Naive thymus-derived CD8-positive, alpha-beta T cell (primary cell): ENCODE measurements around the gene WAC. TPM values are rescaled to one million over a fixed set of nuclear protein-coding genes. Genes with fewer than 3 reads are reported as not detected.
"Not testable (repeated sequence)": the region's sequence is repeated elsewhere in the genome, so short reads cannot be mapped to it uniquely, and the experiment has no call there.

Source experiments
- ATAC-seq, 2 donors: fragments of 150-1000 bp; cut with Tn5 transposase in 1 of 2; sonication (Bioruptor Pico), chemical (Tn5 transposase) in 1 of 2; 1 replicate in 1 of 2; 2 replicates in 1 of 2; pipeline ENCODE4 v1.10.0; 2021; ENCODE audit warnings: mild to moderate bottlenecking in 2 of 2, moderate library complexity in 2 of 2
- POLR2A ChIA-PET: fragments of 350-600 bp; sonication (Branson Sonifier 250); formaldehyde crosslinking; loops from one replicate; lab custom pipeline; 2021; ENCODE audit warnings: antibody characterized with exemption; lab: Charles Lee
- DNase-seq, 10 donors: peaks; one replicate each; pipeline versions ENCODE4 v3.0.0 to v3.0.0-alpha.2; 2020 to 2022
- H3K27ac Mint-ChIP-seq, 10 donors: one replicate each; pipeline ENCODE4 v1.8.0; 2020 to 2022; ENCODE audit warnings: mild to moderate bottlenecking in 10 of 10, mixed read lengths in 10 of 10, moderate library complexity in 4 of 10, inconsistent platforms in 1 of 10
- H3K27me3 Mint-ChIP-seq, 5 donors: one replicate each; pipeline ENCODE4 v1.8.0; 2021 to 2022; ENCODE audit warnings: mixed read lengths in 5 of 5
- H3K36me3 Mint-ChIP-seq, 3 donors: one replicate each; pipeline ENCODE4 v1.8.0; 2020 to 2022; ENCODE audit warnings: mixed read lengths in 3 of 3, mild to moderate bottlenecking in 2 of 3, inconsistent platforms in 1 of 3
- H3K4me1 Mint-ChIP-seq, 4 donors: one replicate each; pipeline ENCODE4 v1.8.0; 2021 to 2022; ENCODE audit warnings: mixed read lengths in 4 of 4
- H3K4me3 Mint-ChIP-seq, 10 donors: one replicate each; pipeline ENCODE4 v1.8.0; 2020 to 2022; ENCODE audit warnings: mild to moderate bottlenecking in 10 of 10, mixed read lengths in 10 of 10, moderate library complexity in 6 of 10, inconsistent platforms in 1 of 10
- H3K9me3 Mint-ChIP-seq, 9 donors: one replicate each; pipeline ENCODE4 v1.8.0; 2020 to 2022; ENCODE audit warnings: mixed read lengths in 9 of 9, mild to moderate bottlenecking in 3 of 9, inconsistent platforms in 1 of 9, moderate library complexity in 1 of 9
- polyA plus RNA-seq, 3 donors: library from polyadenylated mRNA; unstranded; fragments of 300-500 nt; fragmentation: Illumina TruSeq; gene quantifications; one replicate each; pipeline ENCODE4 v1.2.3, GENCODE V29; 2021
- total RNA-seq, 8 experiments: library from RNA in 2 of 8; stranded (reverse) in 2 of 8; gene quantifications; one replicate each; pipeline ENCODE4 v1.2.3 and lab custom pipeline; 2021 to 2026

Gene WAC
- total and polyA plus RNA-seq, 5 experiments from 2014 or later, result 84.2 to 213 (median 108) TPM

DNA sequence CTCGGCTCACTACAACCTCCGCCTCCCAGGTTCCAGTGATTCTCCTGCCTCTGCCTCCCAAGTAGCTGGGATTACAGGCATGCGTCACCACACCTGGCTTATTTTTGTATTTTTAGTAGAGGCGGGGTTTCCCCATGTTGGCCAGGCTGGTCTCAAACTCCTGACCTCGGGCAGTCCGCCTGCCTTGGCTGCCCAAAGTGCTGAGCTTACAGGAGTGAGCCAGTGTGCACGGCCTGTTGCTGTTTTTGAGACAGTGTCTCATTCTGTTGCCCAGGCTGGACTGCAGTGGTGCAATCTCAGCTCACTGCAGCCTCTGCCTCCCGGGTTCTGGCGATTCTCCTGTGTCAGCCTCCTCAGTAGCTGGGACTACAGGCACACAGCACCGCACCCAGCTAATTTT, 41.3 kb downstream of the WAC start:
- not testable (repeated sequence) for DNase-seq, H3K27me3 Mint-ChIP-seq, ATAC-seq, H3K9me3 Mint-ChIP-seq
- POLR2A ChIA-PET, result interaction anchor here (0.7 kb wide), 1 partner anchor 29 kb away, joined by 3 read pairs; no protein-coding TSS in a partner anchor
- Mint-ChIP-seq H3K4me1 (peaks cover 32 to 92% (median 84%) of the 10 kb centered on the region in 4 donors), H3K36me3 (peaks cover 0 to 74% (median 8%) of the 10 kb centered on the region in 3 donors), H3K4me3 (peak overlapping the region in 2 of 10 donors; percentile 19 to 20), H3K27ac (peak overlapping the region in 2 of 10 donors; percentile 6 to 42)

DNA sequence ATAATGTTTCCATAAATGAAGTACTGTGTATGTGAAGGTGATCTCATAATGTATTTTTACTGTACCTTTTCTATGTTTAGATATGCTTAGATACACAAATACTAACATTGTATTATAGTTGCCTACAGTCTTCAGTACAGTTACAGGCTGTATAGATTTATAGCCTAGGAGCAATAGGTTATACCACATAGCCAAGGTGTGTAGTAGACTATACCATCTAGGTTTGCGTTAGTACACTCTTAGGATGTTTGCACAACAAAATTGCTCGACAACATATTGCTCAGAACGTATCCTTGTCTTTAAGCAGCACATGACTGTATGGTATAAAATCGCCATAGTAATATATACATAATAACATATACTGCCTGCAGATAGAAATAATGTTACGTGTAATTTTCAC, 42.9 kb downstream of the WAC start:
- DNase-seq (no peak), ATAC-seq (no peak)
- POLR2A ChIA-PET, result no interaction called here
- no peaks in the 10 kb centered on the region for H3K27me3 Mint-ChIP-seq
- H3K9me3 Mint-ChIP-seq, result no peaks in the 10 kb centered on the region
- peaks cover 0 to 76% (median 10%) of the 10 kb centered on the region in 3 donors for H3K36me3 Mint-ChIP-seq
- H3K27ac Mint-ChIP-seq, result peak overlapping the region in 2 of 10 donors; percentile 12 to 19
- peaks cover 33 to 94% (median 86%) of the 10 kb centered on the region in 4 donors for H3K4me1 Mint-ChIP-seq
- H3K4me3 Mint-ChIP-seq, result peak overlapping the region in 2 of 10 donors; percentile 15 to 52

DNA sequence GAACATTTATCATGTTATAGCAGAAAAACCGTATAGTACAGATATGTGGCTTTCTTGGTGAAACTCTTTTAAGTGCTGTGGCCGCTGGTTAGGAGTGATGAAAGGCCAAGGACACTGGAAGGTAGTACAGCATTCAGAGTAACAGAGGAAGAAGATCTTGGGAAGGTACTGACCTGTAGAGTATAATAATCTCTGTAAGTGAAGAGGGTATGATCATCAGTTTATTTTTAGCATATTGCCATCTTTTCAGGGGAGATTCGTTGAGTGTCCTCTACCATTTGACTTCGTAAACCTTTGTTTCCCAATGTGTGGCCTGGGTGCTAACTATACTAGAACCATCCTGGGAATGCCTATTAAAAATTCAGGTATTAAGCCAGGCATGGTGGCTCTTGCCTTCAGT, 44.6 kb downstream of the WAC start:
- H3K9me3 Mint-ChIP-seq, result no peaks in the 10 kb centered on the region
- POLR2A ChIA-PET, result no interaction called here
- peaks cover 36 to 96% (median 87%) of the 10 kb centered on the region in 4 donors for H3K4me1 Mint-ChIP-seq
- DNase-seq (no peak), ATAC-seq (no peak)
- peaks cover 0 to 79% (median 11%) of the 10 kb centered on the region in 3 donors for H3K36me3 Mint-ChIP-seq
- peak overlapping the region in 6 of 10 donors; percentile 4 to 81 (median 54) for H3K27ac Mint-ChIP-seq
- peak overlapping the region in 3 of 10 donors; percentile 1 to 50 (median 20) for H3K4me3 Mint-ChIP-seq
- H3K27me3 Mint-ChIP-seq, result no peaks in the 10 kb centered on the region

DNA sequence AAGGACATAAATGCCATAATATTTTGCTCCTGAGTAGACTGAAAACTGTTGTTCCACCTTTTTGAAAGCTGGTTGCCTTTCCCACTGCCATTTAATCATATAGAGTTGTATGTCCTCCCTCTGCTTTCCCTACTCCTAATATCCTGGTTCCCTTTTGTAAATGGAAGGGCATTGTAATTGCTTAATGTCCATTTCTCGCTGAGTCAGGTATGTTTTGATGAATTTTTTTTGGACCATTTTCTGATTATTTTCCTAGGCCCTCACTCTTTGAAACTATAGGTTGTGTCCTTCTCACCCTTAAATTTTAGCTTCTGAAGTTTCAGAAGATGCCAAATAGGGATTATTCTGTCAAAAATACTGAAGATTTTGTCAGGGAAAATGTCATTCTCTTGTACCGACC, 45.5 kb downstream of the WAC start:
- H3K27ac Mint-ChIP-seq, result peak overlapping the region in 4 of 10 donors; percentile 17 to 53 (median 24)
- H3K36me3 Mint-ChIP-seq, result peaks cover 0 to 80% (median 13%) of the 10 kb centered on the region in 3 donors
- ATAC-seq (no peak), DNase-seq (no peak)
- peaks cover 29 to 95% (median 83%) of the 10 kb centered on the region in 4 donors for H3K4me1 Mint-ChIP-seq
- no peaks in the 10 kb centered on the region for H3K27me3 Mint-ChIP-seq
- POLR2A ChIA-PET, result no interaction called here
- no peaks in the 10 kb centered on the region for H3K9me3 Mint-ChIP-seq
- peak overlapping the region in 2 of 10 donors; percentile 27 to 42 for H3K4me3 Mint-ChIP-seq

DNA sequence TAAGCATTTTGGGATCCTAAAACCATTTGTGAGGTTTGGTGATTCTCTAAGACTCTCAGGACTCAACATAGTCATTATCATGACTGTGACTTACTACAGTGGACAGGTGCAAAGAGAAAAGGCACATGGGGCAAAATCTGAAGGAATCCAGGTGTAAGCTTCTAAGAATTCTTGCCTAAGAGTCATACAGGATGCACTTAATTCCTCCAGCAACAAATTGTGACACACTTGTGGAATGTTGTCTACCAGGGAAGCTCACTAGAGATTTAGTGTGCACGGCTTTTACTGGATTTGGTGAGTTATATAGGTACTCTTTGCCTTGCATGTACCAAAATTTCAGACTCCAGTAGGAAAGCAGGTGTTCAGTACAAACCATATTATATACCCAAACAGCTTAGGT, 47.9 kb downstream of the WAC start:
- H3K27ac Mint-ChIP-seq, result peak overlapping the region in 6 of 10 donors; percentile 0 to 61 (median 19)
- no peaks in the 10 kb centered on the region for H3K27me3 Mint-ChIP-seq
- H3K36me3 Mint-ChIP-seq, result peaks cover 0 to 76% (median 19%) of the 10 kb centered on the region in 3 donors

DNA sequence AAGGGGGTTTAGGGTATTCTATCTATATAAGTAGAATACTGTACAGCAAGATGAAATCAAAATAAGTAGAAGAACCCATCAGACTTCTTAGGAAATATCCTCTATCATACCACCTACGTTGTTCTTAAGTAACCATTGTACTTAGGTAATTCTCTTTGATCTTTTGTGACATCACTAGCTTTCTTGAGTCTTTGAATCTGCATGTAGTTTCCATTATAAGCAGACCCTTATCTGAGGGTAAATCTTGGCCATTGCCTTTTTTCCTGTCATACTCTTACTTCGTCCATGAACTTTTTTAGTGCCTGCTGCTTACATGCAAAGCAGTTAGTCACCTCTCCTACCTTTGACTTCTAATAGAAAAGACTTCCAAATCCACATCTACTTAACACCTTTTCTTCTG, 49.0 kb downstream of the WAC start:
- DNase-seq (peak in 1 of 10 donors; percentile 7), ATAC-seq (peak; percentile 49 to 66)
- Mint-ChIP-seq H3K27ac (peak overlapping the region in 9 of 10 donors; percentile 7 to 76 (median 43)), H3K9me3 (no peaks in the 10 kb centered on the region), H3K36me3 (peaks cover 3 to 83% (median 19%) of the 10 kb centered on the region in 3 donors), H3K27me3 (no peaks in the 10 kb centered on the region), H3K4me1 (peaks cover 32 to 79% (median 73%) of the 10 kb centered on the region in 4 donors), H3K4me3 (peak overlapping the region in 6 of 10 donors; percentile 1 to 51 (median 12))
- POLR2A ChIA-PET, result no interaction called here

More for the DNA sequence above, 47.9 kb downstream of the WAC start:
- H3K9me3 Mint-ChIP-seq, result no peaks in the 10 kb centered on the region
- POLR2A ChIA-PET, result interaction anchor here (0.6 kb wide), 1 partner anchor 13 kb away, joined by 5 read pairs; no protein-coding TSS in a partner anchor
- no peak for ATAC-seq
- no peak for DNase-seq
- H3K4me3 Mint-ChIP-seq, result peak overlapping the region in 2 of 10 donors; percentile 25 to 26
- H3K4me1 Mint-ChIP-seq, result peaks cover 29 to 85% (median 73%) of the 10 kb centered on the region in 4 donors

DNA sequence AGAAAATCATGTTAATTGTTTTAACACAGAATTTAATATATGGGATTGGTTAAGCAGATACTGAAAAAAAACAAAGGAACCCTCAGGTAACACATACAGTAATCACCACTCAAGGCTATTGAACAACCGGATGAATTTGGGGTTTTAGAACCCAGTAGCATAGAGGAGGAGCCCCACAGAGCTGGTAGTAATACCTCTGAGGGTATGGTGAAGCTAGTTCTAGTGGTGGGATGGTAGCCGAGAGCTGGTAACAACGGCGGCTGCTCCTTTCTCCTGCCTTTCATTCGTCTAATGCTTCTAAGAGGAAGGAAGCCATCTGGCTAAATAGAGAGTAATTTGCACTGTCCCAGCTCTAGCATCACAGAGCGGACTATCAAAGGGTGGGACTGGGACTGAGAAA, 52.2 kb downstream of the WAC start:
- POLR2A ChIA-PET, result no interaction called here
- no peak for ATAC-seq
- peaks cover 4 to 83% (median 26%) of the 10 kb centered on the region in 3 donors for H3K36me3 Mint-ChIP-seq

DNA sequence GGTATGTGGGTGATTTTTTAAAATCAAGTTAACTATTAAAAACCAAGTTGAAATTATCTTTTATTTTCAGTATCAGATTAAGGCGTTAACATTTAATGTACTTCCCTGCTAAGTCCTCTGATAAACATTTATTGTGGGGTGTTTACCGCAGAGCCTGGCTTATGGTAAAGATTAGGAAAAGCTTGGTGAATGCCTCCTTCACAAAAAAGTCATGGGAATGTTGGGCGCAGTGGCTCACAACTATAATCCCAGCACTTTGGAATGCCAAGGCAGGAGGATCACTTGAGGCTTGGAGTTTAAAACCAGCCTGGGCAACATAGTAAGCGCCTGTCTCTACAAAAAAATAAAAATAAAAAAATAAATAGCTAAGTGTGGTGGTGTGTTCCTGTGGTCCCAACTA, 53.3 kb downstream of the WAC start:
- POLR2A ChIA-PET, result no interaction called here
- Mint-ChIP-seq H3K27me3 (no peaks in the 10 kb centered on the region), H3K4me1 (peaks cover 18 to 54% (median 53%) of the 10 kb centered on the region in 4 donors), H3K36me3 (peaks cover 12 to 86% (median 33%) of the 10 kb centered on the region in 3 donors), H3K9me3 (no peaks in the 10 kb centered on the region), H3K4me3 (no peak overlapping the region), H3K27ac (no peak overlapping the region)
- DNase-seq, result no peak
- no peak for ATAC-seq

More for the DNA sequence above, 52.2 kb downstream of the WAC start:
- H3K27me3 Mint-ChIP-seq, result no peaks in the 10 kb centered on the region
- peaks cover 22 to 65% (median 61%) of the 10 kb centered on the region in 4 donors for H3K4me1 Mint-ChIP-seq
- DNase-seq, result no peak
- H3K9me3 Mint-ChIP-seq, result no peaks in the 10 kb centered on the region
- peak overlapping the region in 2 of 10 donors; percentile 11 to 63 for H3K27ac Mint-ChIP-seq
- H3K4me3 Mint-ChIP-seq, result peak overlapping the region in 1 of 10 donors; percentile 6

DNA sequence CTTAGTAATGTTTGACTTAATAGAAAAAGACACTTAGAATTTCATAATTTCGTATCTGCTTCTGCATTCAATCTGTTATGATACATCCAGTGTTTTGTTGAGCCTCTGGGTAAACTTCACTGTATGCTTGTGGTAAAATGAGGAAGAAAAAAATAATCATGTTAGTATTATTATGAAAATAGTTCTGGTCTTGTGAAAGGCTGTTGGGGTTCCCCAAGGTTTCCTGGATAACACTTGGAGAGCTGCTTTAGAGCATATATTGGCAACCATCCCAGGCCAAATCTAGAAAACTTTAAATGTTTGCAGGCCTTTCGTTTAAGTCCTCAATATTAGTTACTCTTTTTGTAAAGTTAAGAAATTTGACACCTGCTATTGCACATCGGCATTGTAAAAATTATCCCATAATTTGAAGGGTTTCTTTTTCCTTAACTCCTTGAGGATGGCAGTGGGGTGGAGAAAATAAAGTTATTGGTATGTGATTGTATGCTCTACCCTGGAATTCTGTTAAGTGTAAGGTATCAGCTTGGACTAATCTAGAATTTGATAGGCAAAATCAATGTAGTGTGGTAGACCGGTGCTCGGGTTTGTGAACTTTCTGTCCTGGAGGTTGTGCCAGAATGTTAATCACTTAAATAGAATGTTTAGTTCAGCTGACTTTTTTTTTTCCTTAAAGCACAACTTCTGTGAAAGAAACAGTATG, 54.5 kb downstream of the WAC start:
- H3K4me3 Mint-ChIP-seq, result no peak overlapping the region

DNA sequence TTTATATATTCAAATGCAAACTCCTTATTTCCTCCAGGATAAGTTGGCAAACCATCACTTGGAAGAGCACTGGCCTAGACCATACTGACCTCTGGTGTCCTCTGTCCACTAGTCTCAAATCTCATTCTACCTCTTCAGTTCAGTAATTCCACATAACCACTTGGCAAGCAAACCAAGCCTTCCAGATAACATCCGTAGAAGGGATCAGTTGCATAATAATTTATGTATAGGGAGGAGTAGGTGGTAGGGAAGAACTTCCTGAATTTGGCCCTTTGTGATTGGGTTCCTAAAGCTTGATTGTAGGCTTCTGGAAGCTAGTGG, 55.0 kb downstream of the WAC start:
- POLR2A ChIA-PET, result interaction anchor here (1.4 kb wide), 1 partner anchor 55 kb away, joined by 3 read pairs; the partner anchor contains the start of gene WAC
- peak overlapping the region in 2 of 10 donors; percentile 36 to 68 for H3K27ac Mint-ChIP-seq
- no peaks in the 10 kb centered on the region for H3K27me3 Mint-ChIP-seq
- peaks cover 14 to 86% (median 40%) of the 10 kb centered on the region in 3 donors for H3K36me3 Mint-ChIP-seq
- ATAC-seq (no peak), DNase-seq (no peak)
- peaks cover 13 to 51% (median 46%) of the 10 kb centered on the region in 4 donors for H3K4me1 Mint-ChIP-seq
- no peaks in the 10 kb centered on the region for H3K9me3 Mint-ChIP-seq
- H3K4me3 Mint-ChIP-seq, result no peak overlapping the region

More for the DNA sequence above, 54.5 kb downstream of the WAC start:
- Mint-ChIP-seq H3K27me3 (no peaks in the 10 kb centered on the region), H3K27ac (peak overlapping the region in 4 of 10 donors; percentile 7 to 82 (median 64)), H3K36me3 (peaks cover 13 to 86% (median 37%) of the 10 kb centered on the region in 3 donors), H3K9me3 (no peaks in the 10 kb centered on the region), H3K4me1 (peaks cover 11 to 52% (median 48%) of the 10 kb centered on the region in 4 donors)
- POLR2A ChIA-PET, result interaction anchor here (1.4 kb wide), 1 partner anchor 55 kb away, joined by 3 read pairs; the partner anchor contains the start of gene WAC
- DNase-seq, result no peak
- no peak for ATAC-seq

DNA sequence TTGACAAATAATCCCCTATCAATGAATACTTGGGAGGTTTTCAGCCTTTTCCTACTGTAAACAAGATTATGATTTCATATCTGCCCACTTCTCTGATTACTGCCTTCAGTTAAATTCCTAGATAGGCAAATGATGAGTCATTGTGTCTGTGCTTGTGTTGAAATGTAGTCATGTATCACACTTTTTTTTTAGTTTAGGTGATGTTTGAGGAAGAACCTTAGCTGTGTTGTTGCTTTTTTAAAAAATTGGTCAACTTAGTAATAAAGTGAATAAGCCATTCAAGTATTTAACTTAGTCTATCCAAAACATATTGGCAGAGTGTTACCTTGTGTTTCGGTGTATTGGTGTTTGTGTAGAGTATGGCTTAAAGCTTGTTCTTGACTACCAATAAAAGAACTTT, 60.0 kb downstream of the WAC start:
- Mint-ChIP-seq H3K4me1 (peaks cover 26 to 59% (median 57%) of the 10 kb centered on the region in 4 donors), H3K9me3 (no peaks in the 10 kb centered on the region), H3K36me3 (peaks cover 19 to 69% (median 49%) of the 10 kb centered on the region in 3 donors), H3K4me3 (peak overlapping the region in 7 of 10 donors; percentile 3 to 37 (median 15)), H3K27me3 (no peaks in the 10 kb centered on the region), H3K27ac (peak overlapping the region in 2 of 10 donors; percentile 34 to 63)
- ATAC-seq, result no peak
- POLR2A ChIA-PET, result no interaction called here
- DNase-seq, result no peak

DNA sequence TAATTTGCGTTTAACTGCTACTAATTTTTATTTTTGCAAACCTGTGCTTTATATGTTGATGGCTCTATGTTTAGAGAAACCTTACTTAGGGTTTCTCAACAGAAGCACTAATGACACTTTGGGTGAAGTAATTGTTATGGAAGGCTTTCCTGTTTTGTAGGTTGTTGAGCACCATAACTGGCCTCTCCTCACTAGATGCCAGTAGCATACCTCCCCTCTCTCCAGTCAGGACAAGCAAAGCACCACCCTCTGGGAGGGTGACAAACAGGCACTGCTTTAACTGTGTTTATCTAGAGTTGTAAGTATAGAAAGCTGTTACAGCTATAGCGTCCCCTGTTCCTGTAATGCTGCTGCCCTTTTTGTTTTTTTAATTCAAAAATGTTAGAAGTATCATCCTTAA, 60.9 kb downstream of the WAC start:
- POLR2A ChIA-PET, result interaction anchor here (0.5 to 0.8 kb wide), 3 partner anchors 13 to 257 kb away, joined by 3 to 5 read pairs (median 5); no protein-coding TSS in a partner anchor
- H3K4me3 Mint-ChIP-seq, result peak overlapping the region; percentile 15 to 81 (median 50)
- H3K4me1 Mint-ChIP-seq, result peaks cover 31 to 62% (median 58%) of the 10 kb centered on the region in 4 donors

More for the DNA sequence above, 60.9 kb downstream of the WAC start:
- peaks cover 19 to 69% (median 44%) of the 10 kb centered on the region in 3 donors for H3K36me3 Mint-ChIP-seq
- DNase-seq, result peak in 2 of 10 donors; percentile 4 to 14
- no peaks in the 10 kb centered on the region for H3K9me3 Mint-ChIP-seq
- no peaks in the 10 kb centered on the region for H3K27me3 Mint-ChIP-seq
- ATAC-seq, result peak; percentile 26 to 33
- H3K27ac Mint-ChIP-seq, result peak overlapping the region in 8 of 10 donors; percentile 11 to 74 (median 52)
